ENCODE data around the gene VSTM4. TPM values are rescaled to one million over a fixed set of nuclear protein-coding genes. Genes with fewer than 3 reads are reported as not detected.

Gene VSTM4
- total and polyA plus RNA-seq, 2 experiments from 2014 or later = 0.21 to 0.66 TPM

DNA sequence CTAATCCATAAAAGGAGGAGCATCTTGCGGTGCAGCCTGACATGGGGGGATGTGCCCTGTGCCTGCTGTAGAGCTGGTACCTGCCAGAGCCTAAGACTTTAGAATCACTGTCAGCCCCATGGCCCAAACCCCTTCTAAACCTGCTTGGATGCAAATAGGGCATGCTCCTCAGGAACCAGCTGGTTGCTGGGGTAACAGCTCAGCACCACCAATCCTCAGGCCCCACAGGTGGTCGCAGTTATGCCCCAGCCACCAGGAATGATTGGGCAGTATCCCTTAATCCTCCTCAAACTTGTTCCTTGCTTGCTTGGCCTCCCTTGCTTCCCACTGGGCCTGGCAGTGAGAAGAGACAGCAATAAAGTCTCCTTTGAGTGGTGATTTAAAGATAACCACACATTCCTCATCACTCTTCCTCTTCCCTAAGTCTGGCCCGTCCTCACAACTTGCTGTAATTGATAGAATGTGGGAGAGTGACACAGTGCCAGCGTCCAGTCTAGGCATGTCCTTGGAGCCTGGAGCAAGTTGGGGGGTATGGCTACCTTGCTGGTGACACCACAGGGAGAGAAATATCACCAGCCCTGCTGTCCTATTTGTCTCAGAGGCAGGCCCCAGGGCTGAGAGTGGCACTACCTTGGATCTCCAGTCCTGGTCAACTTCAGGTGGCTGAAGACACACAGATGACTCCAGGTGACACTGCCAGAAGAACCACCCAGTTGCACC, 43.0 kb downstream of the VSTM4 start:
- Mint-ChIP-seq H3K27me3 (ENCODE audit: insufficient read depth, low read depth, poor library complexity) (peaks cover 7% of the 10 kb centered on the region), H3K4me3 (no peak overlapping the region), H3K9me3 (no peaks in the 10 kb centered on the region), H3K4me1 (no peaks in the 10 kb centered on the region), H3K36me3 (ENCODE audit: low read depth) (no peaks in the 10 kb centered on the region), H3K27ac (no peak overlapping the region)
- H3K4me1 ChIP-seq (ENCODE audit: insufficient read depth) = no peaks in the 10 kb centered on the region
- no peak overlapping the region for H2AFZ ChIP-seq
- H3F3A ChIP-seq (replicated peaks; ENCODE audit: low read depth) = no peaks in the 10 kb centered on the region
- H4K20me1 ChIP-seq (replicated peaks; ENCODE audit: insufficient read depth) = no peaks in the 10 kb centered on the region
- H3K4me3 ChIP-seq = no peak overlapping the region
- no peak overlapping the region for H3K27ac ChIP-seq (ENCODE audit: low read depth)
- TF ChIP-seq ZNF331 (CRISPR knock-in tag; IDR thresholded peaks at IDR 0.05; ENCODE audit: low read depth) (no peak), POLR2AphosphoS5 (IDR thresholded peaks at IDR 0.05; ENCODE audit: low read depth) (no peak), JUNB (IDR thresholded peaks at IDR 0.05; ENCODE audit: unreplicated experiment) (no peak), NANOG (IDR thresholded peaks at IDR 0.05; ENCODE audit: borderline replicate concordance) (no peak), EZH2phosphoT487 (IDR thresholded peaks at IDR 0.05; ENCODE audit: unreplicated experiment) (no peak), EZH2 (IDR thresholded peaks at IDR 0.05; ENCODE audit: low read depth, unreplicated experiment) (no peak), CREB1 (CRISPR knock-in tag; IDR thresholded peaks at IDR 0.05; ENCODE audit: low read depth) (no peak), STAT1 (IDR thresholded peaks at IDR 0.05; ENCODE audit: unreplicated experiment) (no peak)
- TF ChIP-seq, protein P1, sequence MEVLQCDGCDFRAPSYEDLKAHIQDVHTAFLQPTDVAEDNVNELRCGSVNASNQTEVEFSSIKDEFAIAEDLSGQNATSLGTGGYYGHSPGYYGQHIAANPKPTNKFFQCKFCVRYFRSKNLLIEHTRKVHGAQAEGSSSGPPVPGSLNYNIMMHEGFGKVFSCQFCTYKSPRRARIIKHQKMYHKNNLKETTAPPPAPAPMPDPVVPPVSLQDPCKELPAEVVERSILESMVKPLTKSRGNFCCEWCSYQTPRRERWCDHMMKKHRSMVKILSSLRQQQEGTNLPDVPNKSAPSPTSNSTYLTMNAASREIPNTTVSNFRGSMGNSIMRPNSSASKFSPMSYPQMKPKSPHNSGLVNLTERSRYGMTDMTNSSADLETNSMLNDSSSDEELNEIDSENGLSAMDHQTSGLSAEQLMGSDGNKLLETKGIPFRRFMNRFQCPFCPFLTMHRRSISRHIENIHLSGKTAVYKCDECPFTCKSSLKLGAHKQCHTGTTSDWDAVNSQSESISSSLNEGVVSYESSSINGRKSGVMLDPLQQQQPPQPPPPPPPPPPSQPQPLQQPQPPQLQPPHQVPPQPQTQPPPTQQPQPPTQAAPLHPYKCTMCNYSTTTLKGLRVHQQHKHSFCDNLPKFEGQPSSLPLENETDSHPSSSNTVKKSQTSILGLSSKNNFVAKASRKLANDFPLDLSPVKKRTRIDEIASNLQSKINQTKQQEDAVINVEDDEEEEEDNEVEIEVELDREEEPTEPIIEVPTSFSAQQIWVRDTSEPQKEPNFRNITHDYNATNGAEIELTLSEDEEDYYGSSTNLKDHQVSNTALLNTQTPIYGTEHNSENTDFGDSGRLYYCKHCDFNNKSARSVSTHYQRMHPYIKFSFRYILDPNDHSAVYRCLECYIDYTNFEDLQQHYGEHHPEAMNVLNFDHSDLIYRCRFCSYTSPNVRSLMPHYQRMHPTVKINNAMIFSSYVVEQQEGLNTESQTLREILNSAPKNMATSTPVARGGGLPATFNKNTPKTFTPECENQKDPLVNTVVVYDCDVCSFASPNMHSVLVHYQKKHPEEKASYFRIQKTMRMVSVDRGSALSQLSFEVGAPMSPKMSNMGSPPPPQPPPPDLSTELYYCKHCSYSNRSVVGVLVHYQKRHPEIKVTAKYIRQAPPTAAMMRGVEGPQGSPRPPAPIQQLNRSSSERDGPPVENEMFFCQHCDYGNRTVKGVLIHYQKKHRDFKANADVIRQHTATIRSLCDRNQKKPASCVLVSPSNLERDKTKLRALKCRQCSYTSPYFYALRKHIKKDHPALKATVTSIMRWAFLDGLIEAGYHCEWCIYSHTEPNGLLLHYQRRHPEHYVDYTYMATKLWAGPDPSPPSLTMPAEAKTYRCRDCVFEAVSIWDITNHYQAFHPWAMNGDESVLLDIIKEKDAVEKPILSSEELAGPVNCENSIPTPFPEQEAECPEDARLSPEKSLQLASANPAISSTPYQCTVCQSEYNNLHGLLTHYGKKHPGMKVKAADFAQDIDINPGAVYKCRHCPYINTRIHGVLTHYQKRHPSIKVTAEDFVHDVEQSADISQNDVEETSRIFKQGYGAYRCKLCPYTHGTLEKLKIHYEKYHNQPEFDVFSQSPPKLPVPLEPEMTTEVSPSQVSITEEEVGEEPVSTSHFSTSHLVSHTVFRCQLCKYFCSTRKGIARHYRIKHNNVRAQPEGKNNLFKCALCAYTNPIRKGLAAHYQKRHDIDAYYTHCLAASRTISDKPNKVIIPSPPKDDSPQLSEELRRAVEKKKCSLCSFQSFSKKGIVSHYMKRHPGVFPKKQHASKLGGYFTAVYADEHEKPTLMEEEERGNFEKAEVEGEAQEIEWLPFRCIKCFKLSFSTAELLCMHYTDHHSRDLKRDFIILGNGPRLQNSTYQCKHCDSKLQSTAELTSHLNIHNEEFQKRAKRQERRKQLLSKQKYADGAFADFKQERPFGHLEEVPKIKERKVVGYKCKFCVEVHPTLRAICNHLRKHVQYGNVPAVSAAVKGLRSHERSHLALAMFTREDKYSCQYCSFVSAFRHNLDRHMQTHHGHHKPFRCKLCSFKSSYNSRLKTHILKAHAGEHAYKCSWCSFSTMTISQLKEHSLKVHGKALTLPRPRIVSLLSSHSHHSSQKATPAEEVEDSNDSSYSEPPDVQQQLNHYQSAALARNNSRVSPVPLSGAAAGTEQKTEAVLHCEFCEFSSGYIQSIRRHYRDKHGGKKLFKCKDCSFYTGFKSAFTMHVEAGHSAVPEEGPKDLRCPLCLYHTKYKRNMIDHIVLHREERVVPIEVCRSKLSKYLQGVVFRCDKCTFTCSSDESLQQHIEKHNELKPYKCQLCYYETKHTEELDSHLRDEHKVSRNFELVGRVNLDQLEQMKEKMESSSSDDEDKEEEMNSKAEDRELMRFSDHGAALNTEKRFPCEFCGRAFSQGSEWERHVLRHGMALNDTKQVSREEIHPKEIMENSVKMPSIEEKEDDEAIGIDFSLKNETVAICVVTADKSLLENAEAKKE (CRISPR knock-in tag; IDR thresholded peaks at IDR 0.05) = no peak
- TF ChIP-seq, protein P2, sequence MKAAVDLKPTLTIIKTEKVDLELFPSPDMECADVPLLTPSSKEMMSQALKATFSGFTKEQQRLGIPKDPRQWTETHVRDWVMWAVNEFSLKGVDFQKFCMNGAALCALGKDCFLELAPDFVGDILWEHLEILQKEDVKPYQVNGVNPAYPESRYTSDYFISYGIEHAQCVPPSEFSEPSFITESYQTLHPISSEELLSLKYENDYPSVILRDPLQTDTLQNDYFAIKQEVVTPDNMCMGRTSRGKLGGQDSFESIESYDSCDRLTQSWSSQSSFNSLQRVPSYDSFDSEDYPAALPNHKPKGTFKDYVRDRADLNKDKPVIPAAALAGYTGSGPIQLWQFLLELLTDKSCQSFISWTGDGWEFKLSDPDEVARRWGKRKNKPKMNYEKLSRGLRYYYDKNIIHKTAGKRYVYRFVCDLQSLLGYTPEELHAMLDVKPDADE (IDR thresholded peaks at IDR 0.05) = no peak
- TF ChIP-seq, protein P3, sequence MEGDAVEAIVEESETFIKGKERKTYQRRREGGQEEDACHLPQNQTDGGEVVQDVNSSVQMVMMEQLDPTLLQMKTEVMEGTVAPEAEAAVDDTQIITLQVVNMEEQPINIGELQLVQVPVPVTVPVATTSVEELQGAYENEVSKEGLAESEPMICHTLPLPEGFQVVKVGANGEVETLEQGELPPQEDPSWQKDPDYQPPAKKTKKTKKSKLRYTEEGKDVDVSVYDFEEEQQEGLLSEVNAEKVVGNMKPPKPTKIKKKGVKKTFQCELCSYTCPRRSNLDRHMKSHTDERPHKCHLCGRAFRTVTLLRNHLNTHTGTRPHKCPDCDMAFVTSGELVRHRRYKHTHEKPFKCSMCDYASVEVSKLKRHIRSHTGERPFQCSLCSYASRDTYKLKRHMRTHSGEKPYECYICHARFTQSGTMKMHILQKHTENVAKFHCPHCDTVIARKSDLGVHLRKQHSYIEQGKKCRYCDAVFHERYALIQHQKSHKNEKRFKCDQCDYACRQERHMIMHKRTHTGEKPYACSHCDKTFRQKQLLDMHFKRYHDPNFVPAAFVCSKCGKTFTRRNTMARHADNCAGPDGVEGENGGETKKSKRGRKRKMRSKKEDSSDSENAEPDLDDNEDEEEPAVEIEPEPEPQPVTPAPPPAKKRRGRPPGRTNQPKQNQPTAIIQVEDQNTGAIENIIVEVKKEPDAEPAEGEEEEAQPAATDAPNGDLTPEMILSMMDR (conservative IDR thresholded peaks at IDR 0.05; ENCODE audit: low read depth in 2 of 2) = no peak
- TF ChIP-seq, protein P4, sequence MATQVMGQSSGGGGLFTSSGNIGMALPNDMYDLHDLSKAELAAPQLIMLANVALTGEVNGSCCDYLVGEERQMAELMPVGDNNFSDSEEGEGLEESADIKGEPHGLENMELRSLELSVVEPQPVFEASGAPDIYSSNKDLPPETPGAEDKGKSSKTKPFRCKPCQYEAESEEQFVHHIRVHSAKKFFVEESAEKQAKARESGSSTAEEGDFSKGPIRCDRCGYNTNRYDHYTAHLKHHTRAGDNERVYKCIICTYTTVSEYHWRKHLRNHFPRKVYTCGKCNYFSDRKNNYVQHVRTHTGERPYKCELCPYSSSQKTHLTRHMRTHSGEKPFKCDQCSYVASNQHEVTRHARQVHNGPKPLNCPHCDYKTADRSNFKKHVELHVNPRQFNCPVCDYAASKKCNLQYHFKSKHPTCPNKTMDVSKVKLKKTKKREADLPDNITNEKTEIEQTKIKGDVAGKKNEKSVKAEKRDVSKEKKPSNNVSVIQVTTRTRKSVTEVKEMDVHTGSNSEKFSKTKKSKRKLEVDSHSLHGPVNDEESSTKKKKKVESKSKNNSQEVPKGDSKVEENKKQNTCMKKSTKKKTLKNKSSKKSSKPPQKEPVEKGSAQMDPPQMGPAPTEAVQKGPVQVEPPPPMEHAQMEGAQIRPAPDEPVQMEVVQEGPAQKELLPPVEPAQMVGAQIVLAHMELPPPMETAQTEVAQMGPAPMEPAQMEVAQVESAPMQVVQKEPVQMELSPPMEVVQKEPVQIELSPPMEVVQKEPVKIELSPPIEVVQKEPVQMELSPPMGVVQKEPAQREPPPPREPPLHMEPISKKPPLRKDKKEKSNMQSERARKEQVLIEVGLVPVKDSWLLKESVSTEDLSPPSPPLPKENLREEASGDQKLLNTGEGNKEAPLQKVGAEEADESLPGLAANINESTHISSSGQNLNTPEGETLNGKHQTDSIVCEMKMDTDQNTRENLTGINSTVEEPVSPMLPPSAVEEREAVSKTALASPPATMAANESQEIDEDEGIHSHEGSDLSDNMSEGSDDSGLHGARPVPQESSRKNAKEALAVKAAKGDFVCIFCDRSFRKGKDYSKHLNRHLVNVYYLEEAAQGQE (IDR thresholded peaks at IDR 0.05; ENCODE audit: unreplicated experiment) = no peak
- no peaks in the 10 kb centered on the region for H3K9me2 ChIP-seq (ENCODE audit: insufficient read depth)
- H3K36me3 ChIP-seq (ENCODE audit: insufficient read depth) = no peaks in the 10 kb centered on the region
- no peak for DNase-seq (ENCODE audit: low spot score)
- ATAC-seq = no peak
- no peaks in the 10 kb centered on the region for H3K27me3 ChIP-seq (ENCODE audit: insufficient read depth)
- H3K4me2 ChIP-seq = no peak overlapping the region
- H3K79me2 ChIP-seq (replicated peaks; ENCODE audit: insufficient read depth) = no peaks in the 10 kb centered on the region

All from GM23338 (cell line).